Left renal pelvis (tissue), 4 donors: ENCODE results near the gene ARL2BP. TPM values are rescaled to one million over a fixed set of nuclear protein-coding genes. Genes with fewer than 3 reads are reported as not detected.

Source experiments
- DNase-seq, 4 donors: peaks; one replicate each; pipeline ENCODE4 v3.0.0-alpha.2; 2013; ENCODE audit warnings: low read depth in 4 of 4, low spot score in 3 of 4
- polyA plus RNA-seq, 4 donors: library from polyadenylated mRNA; unstranded; fragments of 120-200 nt; gene quantifications; one replicate each; pipeline ENCODE4 v1.2.1, GENCODE V29; 2013; ENCODE audit not compliant: insufficient read length in 4 of 4

Gene ARL2BP
- polyA plus RNA-seq, 4 donors, result 68.2 to 101 (median 87.3) TPM

GRCh38 chr16:57235128-57236021, 9.7 kb upstream of the ARL2BP start:
- DNase-seq, result no peak

DNA sequence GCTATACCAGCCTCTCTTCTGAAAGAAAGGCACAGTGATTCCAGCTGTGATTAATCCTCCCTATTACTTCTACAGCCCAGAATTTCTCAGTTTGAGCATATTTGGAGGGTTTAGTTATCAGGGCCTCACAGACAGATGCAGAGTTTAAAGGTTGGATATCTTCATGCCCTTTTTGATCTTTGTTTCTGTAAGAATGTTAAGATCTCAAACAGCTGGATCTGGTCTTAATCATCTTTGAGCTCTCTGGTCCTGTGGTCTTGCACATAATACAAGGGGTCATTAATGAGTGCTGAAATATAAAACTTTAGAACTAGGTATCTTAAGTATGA, 9.1 kb upstream of the ARL2BP start:
- DNase-seq, result no peak

DNA sequence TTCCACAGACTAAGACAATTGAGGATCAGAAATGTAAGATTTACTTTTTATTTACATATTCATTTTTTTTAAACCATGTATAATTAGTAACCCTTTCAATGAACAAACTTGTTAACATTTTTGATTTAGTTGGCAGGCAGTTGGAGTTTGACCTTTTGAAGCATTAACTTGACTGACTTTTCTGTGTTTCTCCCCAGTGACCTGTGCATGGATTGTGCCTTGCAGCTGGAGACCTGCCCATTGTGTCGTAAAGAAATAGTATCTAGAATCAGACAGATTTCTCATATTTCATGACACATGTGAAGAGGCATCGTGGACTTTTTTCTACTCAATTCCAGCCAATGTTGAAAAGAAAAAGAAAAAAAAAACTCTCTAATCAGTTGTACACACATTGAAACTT, 6.4 kb upstream of the ARL2BP start:
- no peak for DNase-seq

DNA sequence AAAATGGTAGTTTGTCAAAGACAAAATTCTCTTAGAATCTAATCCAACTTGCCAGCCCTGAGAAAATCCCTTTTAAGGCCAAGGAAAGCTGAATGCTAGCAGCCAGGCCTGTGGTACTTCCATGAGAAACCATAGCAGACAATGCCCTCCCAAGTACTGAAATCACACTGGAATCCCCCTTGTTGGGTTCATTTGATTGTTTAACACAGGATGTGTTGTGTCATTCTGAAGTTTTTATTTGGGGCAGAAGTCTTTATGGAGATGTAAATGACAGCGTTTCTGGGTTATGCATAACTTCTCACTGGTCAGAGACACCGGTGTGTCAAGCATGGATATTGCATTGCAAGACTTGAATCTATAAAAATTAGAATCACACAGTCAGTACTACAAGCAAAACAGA, 6.0 kb upstream of the ARL2BP start:
- DNase-seq, result no peak

- no peak for DNase-seq
Observed at GRCh38 chr16:57240851-57241250, 4.2 kb upstream of the ARL2BP start.

DNA sequence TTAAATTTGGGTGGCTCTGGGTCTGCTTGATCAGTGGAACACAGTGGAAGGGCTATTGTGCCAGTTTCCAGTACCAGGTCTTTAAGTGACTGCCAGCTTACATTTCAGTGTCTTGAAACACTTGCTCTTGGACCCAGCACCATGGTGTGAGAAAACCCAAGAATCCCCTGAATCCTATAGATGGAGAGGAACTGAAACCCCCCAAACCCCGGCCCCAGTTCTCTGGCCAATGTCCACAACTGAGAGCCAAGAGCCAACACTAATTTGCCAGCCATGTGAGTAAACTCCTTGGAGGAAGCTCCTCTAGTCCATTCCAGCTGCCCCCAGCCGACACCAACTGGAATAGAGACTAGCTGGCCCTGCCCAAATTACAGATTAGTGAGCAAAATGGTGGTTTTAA, 2.4 kb upstream of the ARL2BP start:
- no peak for DNase-seq

DNA sequence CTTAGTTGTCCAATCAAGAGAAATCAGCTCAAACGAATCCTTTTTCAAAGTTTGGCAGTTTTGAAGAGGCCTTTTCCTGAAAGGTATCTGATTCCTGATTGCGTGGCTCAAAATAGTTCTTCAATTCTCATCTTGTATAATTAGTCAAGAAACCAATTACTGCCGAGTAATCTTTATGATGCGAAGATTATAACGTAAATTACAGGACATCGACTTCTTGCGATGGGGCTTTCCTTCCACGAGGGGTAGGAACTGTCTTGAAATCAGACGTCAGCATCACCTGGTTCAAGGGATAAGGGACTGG, 644 bp upstream of the ARL2BP start:
- DNase-seq, result no peak

DNA sequence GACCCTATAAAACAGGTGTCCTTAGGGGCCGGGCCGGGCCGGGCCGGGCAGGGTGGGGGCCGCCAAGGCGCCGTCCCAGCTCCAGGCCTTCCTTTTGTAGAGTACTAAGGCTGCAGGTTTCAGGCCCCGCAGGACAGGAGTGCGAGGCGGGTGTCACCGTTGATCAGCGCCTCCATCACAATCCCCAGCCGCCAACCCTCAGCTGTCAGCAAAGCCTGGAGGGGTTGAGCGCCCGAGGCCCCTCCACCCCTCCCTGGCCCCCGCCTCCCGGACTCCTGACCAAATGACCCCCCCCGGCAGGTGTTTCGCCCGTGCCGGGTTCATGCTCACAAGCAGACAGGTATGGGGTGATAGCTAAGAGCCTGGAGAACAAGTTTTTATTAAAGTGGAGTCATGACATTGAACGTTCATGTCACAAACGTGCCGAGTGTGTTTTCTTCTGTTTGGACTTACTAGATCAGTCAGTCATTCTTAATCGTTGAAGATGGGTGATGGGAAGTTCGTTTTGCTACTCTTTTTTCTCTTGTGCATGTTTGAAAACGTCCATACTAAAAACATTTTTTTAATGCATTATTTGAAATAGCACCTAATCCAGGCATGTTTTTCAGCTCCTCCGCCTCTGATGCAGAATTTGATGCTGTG, 534 bp downstream of the ARL2BP start:
- DNase-seq, result no peak

- no peak for DNase-seq
Observed at GRCh38 chr16:57251352-57251751, 6.3 kb downstream of the ARL2BP start.

GRCh38 chr16:57252148-57252721, 7.2 kb downstream of the ARL2BP start:
- DNase-seq, result no peak

GRCh38 chr16:57253466-57253865, 8.4 kb downstream of the ARL2BP start:
- DNase-seq, result no peak

DNA sequence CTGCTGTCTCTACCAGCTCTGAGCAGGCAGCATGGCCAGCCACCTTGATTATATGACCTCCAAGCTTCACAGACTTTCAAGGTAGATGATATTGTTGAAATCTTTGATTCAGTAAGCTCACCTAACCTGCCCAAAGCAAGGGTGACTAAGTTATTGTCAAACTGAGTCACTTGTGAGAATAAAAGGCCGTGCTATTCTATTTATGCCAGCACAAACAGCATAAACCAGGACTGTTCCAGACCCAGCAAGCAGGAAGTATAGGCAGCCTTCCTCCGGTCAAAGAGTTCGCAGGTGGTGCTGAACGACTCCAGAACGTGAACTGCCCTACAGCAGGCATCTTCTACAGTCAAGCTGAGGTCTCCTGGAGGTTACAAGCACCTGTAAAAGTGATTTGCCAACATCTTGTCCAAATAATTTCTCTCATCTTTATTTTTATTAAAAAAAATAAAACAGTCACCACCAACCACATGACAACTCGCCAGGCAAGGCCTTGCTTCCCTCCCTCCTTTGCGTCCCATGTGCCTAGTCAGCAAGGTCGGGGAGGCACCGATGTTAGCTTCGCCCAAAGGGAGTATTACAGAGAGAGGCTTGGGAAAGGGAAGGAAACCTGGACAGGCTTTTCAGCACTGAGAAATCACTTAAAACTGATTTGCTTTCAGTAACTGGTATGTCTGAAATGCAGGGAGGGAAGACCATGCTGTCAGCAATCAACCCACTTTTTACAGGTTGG, 10.8 kb downstream of the ARL2BP start:
- no peak for DNase-seq

DNA sequence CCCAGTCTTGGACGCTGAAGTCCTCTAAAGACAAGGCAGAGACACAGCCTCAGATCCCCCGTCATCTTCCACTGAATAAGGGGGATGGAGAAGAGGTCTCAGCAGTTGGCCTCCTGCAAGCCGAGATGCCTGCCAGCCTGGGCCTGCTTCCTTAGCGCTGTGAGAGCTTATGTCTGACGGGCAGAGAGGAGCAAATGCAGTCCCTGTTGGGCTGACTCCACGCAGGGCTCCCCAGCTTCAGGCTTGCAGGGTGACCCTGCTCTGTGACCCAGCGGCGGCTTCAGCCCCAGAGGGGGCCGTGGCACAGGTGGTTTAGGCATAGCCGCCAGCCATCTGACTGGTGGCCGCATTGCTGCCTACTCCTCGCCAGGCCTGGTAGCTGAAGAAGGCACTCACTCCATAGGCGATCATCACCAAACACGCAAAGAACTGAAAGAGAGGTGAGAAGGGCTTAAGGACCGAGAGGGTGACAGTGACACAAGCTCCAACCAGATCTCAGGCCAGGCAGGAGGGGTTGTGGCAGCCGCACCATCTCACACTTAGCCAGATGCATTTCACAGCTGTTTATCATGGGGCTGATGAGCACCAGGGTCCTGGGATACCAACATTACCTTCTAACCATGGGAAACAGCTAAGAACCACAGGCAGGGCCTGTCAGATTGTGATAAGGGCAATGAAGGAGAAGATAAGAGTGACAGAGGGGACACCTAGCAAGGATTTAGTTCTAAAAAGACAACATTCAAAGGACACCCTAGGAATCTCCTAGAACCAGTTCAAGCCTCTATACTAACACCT, 11.7 kb downstream of the ARL2BP start:
- DNase-seq, result no peak

DNA sequence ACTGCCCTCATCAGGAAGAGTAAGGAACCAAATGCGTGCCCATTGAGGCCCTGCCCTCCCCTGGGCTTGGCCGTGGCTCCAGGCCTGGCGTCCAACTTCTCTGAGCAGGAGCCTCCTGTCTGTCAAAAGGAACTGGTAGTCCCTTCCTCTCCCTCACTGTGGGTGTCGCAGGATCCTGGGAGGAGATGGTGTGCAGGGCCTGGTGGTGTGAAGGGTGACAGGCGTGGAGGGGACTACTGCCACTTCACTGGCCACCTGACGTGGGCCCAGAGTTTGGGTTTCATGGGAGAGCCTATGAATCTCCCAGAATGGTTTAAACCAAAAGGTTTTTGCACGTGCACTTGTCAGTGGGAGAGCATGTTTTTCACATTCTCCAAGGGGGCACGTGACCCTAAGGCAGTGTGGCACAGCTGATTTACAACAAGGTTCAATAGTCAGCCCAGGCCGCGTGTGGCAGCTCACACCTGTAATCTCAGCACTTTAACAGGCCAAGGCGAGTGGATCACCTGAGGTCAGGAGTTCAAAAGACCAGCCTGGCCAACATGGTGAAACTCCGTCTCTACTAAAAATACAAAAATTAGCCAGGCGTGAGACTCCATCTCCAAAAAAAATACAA, 12.5 kb downstream of the ARL2BP start:
- no peak for DNase-seq

DNA sequence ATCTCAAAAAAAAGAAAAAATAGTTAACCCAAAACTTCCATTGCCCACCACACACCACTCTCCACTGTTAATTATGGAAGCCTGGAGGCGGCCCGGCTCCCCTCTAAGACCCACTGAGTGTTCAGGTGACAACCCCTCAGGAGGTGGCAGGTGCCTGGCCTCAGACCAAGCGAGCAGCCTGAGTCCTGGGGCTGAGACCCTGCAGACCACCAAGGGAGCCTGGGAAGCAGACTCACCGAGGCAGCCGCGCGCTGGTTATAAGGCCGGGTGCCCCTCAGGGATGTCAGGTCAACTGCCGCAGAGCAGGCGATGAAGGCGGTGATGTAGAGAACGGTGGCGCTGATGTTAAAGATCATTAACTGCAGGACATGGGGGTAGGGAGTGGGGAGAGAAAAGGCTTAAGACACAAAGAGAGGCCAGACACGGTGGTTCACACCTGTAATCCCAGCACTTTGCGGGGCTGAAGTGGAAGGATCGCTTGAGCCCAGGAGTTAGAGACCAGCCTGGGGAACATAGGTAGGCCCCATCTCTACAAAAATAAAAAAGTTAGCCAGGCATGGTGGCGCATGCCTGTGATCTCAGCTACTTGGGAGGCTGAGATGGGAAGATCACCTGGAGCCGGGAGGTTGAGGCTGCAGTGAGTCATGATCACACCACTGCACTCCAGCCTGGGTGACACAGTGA, 13.3 kb downstream of the ARL2BP start:
- DNase-seq, result no peak

GRCh38 chr16:57258910-57259475, 13.9 kb downstream of the ARL2BP start:
- DNase-seq, result no peak

DNA sequence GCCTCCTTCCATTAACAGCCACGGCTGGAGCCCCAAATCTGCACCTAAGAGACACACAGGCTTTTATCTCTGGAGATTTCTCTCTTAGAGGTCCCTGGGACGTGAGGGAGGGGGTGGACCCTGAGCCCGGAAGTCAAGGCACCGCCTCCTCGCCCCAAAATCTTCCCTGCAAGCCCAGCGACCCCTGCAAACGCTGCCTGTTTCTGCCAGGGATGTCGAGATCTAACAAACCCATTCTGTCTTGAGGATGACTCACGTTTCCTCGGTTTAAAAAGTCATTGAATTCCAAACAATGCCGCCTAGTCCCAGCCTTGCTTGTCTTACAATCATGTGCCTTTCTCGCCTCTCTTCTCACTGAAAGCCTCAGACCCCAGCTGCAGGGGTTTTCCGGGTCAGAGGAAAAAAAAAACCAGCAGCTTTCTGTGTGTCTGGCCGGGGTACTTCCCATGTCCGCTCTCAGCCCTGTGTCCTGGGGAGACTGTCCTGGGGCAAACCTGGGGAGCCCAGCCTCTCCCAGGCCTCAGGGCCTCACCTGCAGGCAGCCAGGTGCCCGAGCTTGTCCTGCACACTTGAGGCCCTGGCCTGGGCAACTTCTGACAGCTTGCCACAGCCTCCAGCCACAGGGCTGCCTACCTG, 15.4 kb downstream of the ARL2BP start:
- no peak for DNase-seq

- DNase-seq, result no peak
Observed at GRCh38 chr16:57261806-57262205, 16.7 kb downstream of the ARL2BP start.
